CMK (cell line): Measurements from ENCODE around the gene OSBPL9.
A peak's percentile ranks its signal among the peaks of the same experiment; 100 is the strongest.

Experiments used
- DNase-seq: peaks from one replicate; pipeline ENCODE4 v3.0.0-alpha.2; 2010; ENCODE audit warnings: low read depth

The OSBPL9 gene

GRCh38 chr1:51738681-51739080, 121.8 kb downstream of the OSBPL9 start:
- no peak for DNase-seq

- no peak for DNase-seq
Observed at GRCh38 chr1:51740652-51741051, 123.8 kb downstream of the OSBPL9 start.

GRCh38 chr1:51741121-51741681, 124.3 kb downstream of the OSBPL9 start:
- DNase-seq, result no peak

GRCh38 chr1:51744506-51745303, 127.8 kb downstream of the OSBPL9 start:
- no peak for DNase-seq

GRCh38 chr1:51745304-51745570, 128.3 kb downstream of the OSBPL9 start:
- DNase-seq, result no peak

- no peak for DNase-seq
Observed at GRCh38 chr1:51749151-51749550, 132.3 kb downstream of the OSBPL9 start.

- no peak for DNase-seq
Observed at GRCh38 chr1:51750218-51750617, 133.3 kb downstream of the OSBPL9 start.

- DNase-seq, result no peak
Observed at GRCh38 chr1:51750729-51751128, 133.8 kb downstream of the OSBPL9 start.

GRCh38 chr1:51752073-51752948, 135.4 kb downstream of the OSBPL9 start:
- no peak for DNase-seq

- no peak for DNase-seq
Observed at GRCh38 chr1:51753969-51754368, 137.1 kb downstream of the OSBPL9 start.

GRCh38 chr1:51754666-51755065, 137.8 kb downstream of the OSBPL9 start:
- DNase-seq, result no peak

GRCh38 chr1:51755437-51755836, 138.5 kb downstream of the OSBPL9 start:
- DNase-seq, result no peak

- DNase-seq, result no peak
Observed at GRCh38 chr1:51756290-51756689, 139.4 kb downstream of the OSBPL9 start.

- DNase-seq, result no peak
Observed at GRCh38 chr1:51758310-51758709, 141.4 kb downstream of the OSBPL9 start.

- no peak for DNase-seq
Observed at GRCh38 chr1:51760872-51761271, 144.0 kb downstream of the OSBPL9 start.

- no peak for DNase-seq
Observed at GRCh38 chr1:51761351-51761750, 144.5 kb downstream of the OSBPL9 start.

- peak; percentile 20 for DNase-seq
Observed at GRCh38 chr1:51768971-51769588, 152.2 kb downstream of the OSBPL9 start.

- DNase-seq, result no peak
Observed at GRCh38 chr1:51776408-51776807, 159.5 kb downstream of the OSBPL9 start.

GRCh38 chr1:51780927-51781326, 164.0 kb downstream of the OSBPL9 start:
- DNase-seq, result no peak

- DNase-seq, result no peak
Observed at GRCh38 chr1:51784997-51785421, 168.1 kb downstream of the OSBPL9 start.

- no peak for DNase-seq
Observed at GRCh38 chr1:51788938-51789337, 172.0 kb downstream of the OSBPL9 start.

- DNase-seq, result no peak
Observed at GRCh38 chr1:51789342-51789741, 172.4 kb downstream of the OSBPL9 start.

- no peak for DNase-seq
Observed at GRCh38 chr1:51790385-51790784, 173.5 kb downstream of the OSBPL9 start.
